Ovary (tissue), 3 donors: Measurements from ENCODE around the gene SLC35D3.

Experiments used
- CTCF ChIP-seq, 3 donors: fragments of 450-650 bp in 2 of 3; fragments of 200-600 bp in 1 of 3; IDR thresholded peaks; one replicate each; pipeline versions ENCODE4 v1.5.1 to v1.8.0; 2016 to 2022; ENCODE audit warnings: antibody characterized with exemption in 3 of 3, mild to moderate bottlenecking in 1 of 3
- POLR2A ChIP-seq: fragments of 450-650 bp; IDR thresholded peaks from one replicate; pipeline ENCODE4 v1.6.1; 2017; ENCODE audit warnings: antibody characterized with exemption, mild to moderate bottlenecking, moderate library complexity
- donor health status: DM: no; HTN: no; CAD: no.

DNA sequence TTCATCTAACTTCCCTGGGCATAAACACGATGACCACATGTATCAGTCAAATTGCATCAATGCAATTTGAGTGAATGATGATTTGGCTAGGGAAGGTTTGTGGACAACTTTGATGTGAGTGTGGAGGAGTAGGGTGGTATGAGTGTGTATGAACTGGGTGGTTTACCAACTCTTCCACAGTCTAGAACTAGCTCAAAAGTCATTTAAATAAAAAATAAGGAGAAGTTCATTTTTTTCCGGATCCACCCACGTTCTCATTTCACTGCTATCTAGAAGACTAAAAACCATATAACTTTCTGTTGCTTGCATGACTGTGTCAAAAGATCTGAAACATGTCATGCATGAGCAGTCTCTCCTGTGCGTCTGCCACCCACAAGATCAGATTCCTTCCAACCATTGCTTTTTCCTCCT, 23.6 kb downstream of the SLC35D3 start:
- TF ChIP-seq CTCF (IDR thresholded peaks at IDR 0.05), result no peak
- no peak for TF ChIP-seq POLR2A
